Measurements from ENCODE around the gene PTGR3. TPM values are rescaled to one million over a fixed set of nuclear protein-coding genes. Genes with fewer than 3 reads are reported as not detected.

Gene PTGR3
- total RNA-seq, 1 experiment from 2014 or later = 6.9 TPM

DNA sequence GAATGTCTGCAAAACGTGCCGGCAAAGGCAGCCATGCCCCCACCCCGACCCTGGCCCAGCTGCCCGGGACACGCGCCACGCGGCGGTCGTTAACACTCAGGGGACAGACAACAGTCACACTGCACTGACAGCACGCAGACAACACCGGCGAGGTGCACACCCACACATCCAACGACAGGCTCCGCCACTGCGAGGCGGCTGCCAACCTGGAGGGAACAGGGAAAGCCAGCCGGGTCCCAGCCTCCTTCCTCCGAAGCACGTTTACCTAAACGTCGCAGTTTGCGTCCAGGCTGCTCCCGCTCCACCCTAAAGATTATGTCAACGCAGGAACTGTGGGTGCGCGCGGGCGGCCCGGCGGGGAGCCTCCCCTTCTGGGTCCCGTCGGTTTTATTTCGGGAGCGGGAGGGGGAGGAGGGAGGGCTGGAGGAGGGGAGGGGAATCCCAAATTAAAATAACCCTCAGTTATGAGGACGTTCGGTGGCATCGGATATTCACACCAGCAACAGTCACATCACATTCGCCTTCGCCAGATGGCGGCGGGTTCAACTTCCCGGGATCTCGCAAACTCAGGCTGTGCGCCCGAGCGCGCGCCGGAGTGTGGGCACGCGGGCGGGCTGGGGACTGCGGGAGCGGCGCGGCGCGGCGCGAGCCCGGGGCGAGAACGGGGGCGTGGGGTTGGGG lies 644 bp downstream of the PTGR3 start:
- peak overlapping the region; percentile 77 for H3K27ac ChIP-seq (ENCODE audit: low read depth, low read length, poor library complexity, severe bottlenecking)

DNA sequence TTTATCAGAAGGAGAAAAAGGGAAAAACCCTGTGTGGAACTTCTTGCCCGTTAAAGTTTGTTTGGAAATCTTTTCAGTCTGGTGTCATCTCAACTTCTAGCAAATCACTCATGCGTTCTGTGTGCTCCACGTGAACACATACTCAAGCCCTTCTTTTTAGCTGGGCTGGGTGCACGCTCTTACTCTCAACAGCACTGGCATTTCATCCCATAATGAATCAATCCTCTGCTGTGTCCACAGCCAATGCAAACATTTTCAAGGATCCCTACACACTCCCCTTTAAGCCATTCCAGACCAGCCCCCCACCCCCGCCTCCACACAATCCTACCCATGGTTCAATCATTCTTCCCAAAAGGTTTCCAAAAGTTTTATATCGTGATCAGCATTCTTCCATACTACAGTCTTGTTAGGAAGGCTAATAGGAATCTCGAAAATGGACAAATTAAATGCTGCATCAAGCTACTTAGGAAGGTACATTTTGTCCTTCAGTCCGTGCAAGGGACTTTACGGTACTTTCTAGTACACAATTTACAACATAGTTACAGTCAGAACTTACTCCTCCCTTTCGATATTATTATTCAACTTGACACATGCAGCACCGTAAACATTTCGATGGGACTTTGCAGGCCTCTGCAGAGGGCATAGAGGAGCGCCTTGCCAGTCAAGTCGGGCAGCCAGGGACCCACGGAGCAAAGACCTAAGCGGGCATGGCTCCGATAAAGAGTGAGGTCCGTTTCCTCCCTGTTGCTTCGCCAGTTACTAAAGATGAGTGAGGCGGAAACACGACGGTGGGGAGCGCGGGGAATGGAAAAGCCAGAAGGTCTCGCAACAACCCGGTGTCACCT lies 1.4 kb downstream of the PTGR3 start:
- Histone ChIP-seq H3K27ac (ENCODE audit: low read depth, low read length, poor library complexity, severe bottlenecking) (no peak overlapping the region), H3K36me3 (ENCODE audit: insufficient read depth, low read length, poor library complexity, severe bottlenecking) (no peaks in the 10 kb centered on the region), H3K4me3 (ENCODE audit: low read depth, low read length, poor library complexity, severe bottlenecking) (peak overlapping the region; percentile 69), H3K4me1 (ENCODE audit: insufficient read depth, low read length, poor library complexity, severe bottlenecking) (peaks cover 19% of the 10 kb centered on the region), H3K27me3 (replicated peaks; ENCODE audit: insufficient read depth, low read depth, low read length, poor library complexity) (peaks cover 59% of the 10 kb centered on the region), H3K9me3 (ENCODE audit: low read depth, low read length, poor library complexity, severe bottlenecking) (no peaks in the 10 kb centered on the region)
- no TSS peak for BruUV-seq (replicated peaks)
- CTCF ChIA-PET = no interaction called here
- TF ChIP-seq, protein P1, sequence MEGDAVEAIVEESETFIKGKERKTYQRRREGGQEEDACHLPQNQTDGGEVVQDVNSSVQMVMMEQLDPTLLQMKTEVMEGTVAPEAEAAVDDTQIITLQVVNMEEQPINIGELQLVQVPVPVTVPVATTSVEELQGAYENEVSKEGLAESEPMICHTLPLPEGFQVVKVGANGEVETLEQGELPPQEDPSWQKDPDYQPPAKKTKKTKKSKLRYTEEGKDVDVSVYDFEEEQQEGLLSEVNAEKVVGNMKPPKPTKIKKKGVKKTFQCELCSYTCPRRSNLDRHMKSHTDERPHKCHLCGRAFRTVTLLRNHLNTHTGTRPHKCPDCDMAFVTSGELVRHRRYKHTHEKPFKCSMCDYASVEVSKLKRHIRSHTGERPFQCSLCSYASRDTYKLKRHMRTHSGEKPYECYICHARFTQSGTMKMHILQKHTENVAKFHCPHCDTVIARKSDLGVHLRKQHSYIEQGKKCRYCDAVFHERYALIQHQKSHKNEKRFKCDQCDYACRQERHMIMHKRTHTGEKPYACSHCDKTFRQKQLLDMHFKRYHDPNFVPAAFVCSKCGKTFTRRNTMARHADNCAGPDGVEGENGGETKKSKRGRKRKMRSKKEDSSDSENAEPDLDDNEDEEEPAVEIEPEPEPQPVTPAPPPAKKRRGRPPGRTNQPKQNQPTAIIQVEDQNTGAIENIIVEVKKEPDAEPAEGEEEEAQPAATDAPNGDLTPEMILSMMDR (conservative IDR thresholded peaks at IDR 0.05; ENCODE audit: low read depth, low read length) = no peak
- TF ChIP-seq EZH2 (IDR thresholded peaks at IDR 0.05; ENCODE audit: borderline replicate concordance, low read depth, low read length, poor library complexity, severe bottlenecking) = no peak
- POLR2A ChIA-PET (ENCODE audit: low non-redundant PET) = no interaction called here
- intact Hi-C loops (cut with micrococcal nuclease; ENCODE audit: unreplicated experiment) = loop anchor here (5.0 kb wide), 1 partner anchor 210 kb away; no protein-coding TSS in a partner anchor
- no peak for DNase-seq (ENCODE audit: low spot score)

More for the DNA sequence above, 644 bp downstream of the PTGR3 start:
- intact Hi-C loops (cut with micrococcal nuclease; ENCODE audit: unreplicated experiment) = loop anchor here (5.0 kb wide), 1 partner anchor 211 kb away; no protein-coding TSS in a partner anchor
- Histone ChIP-seq H3K9me3 (ENCODE audit: low read depth, low read length, poor library complexity, severe bottlenecking) (no peaks in the 10 kb centered on the region), H3K36me3 (ENCODE audit: insufficient read depth, low read length, poor library complexity, severe bottlenecking) (no peaks in the 10 kb centered on the region), H3K4me1 (ENCODE audit: insufficient read depth, low read length, poor library complexity, severe bottlenecking) (peaks cover 27% of the 10 kb centered on the region), H3K4me3 (ENCODE audit: low read depth, low read length, poor library complexity, severe bottlenecking) (peak overlapping the region; percentile 69), H3K27me3 (replicated peaks; ENCODE audit: insufficient read depth, low read depth, low read length, poor library complexity) (peaks cover 66% of the 10 kb centered on the region)
- no TSS peak for BruUV-seq (replicated peaks)
- peak; percentile 70 for DNase-seq (ENCODE audit: low spot score)
- CTCF ChIA-PET = no interaction called here
- TF ChIP-seq, protein P1 (conservative IDR thresholded peaks at IDR 0.05; ENCODE audit: low read depth, low read length) = no peak
- TF ChIP-seq EZH2 (IDR thresholded peaks at IDR 0.05; ENCODE audit: borderline replicate concordance, low read depth, low read length, poor library complexity, severe bottlenecking) = no peak
- POLR2A ChIA-PET (ENCODE audit: low non-redundant PET) = no interaction called here

DNA sequence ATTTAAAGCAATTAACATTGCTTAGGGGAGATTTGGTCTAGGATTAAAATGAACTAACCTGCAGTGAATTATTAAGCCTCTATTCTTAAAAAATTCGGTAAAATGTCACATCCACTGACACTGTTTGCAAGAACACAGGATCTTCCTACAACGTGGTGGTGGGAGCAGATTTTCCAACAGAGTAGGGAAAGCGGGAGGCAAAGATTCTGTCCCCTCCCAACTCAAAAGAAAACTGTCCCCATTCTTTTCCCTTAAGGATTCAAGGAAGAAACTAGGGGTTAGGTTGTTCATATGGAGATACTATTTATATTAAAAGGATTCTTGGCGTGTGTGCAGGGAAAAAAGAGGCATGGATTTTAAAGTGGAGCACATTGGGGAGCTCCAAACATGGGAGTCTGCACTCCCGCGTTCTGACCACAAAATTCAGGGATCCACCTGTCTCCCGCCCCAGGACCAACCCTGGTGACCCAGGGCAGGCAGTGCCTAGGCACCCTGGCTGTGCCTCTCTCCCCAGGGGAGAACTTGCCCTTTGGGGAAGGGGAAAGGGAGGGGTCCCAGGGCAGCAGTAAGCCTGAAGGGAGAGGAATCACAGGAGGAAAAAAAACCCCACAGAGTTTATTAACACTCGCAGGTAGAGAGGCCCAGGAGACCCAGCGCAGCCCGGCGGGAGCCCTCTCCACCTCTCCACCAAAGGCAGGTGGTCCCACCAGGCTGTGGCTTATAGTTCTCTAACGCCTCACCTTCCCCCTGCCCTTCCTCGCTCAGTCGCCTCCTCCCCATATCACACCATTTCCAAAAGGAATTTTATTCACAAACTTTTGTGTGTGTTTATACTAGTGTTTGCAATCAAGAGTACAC lies 2.3 kb downstream of the PTGR3 start:
- DNase-seq (ENCODE audit: low spot score) = no peak
- intact Hi-C loops (cut with micrococcal nuclease; ENCODE audit: unreplicated experiment) = loop anchor here (5.0 kb wide), 1 partner anchor 209 kb away; no protein-coding TSS in a partner anchor

More for the DNA sequence above, 2.3 kb downstream of the PTGR3 start:
- ChIA-PET POLR2A (ENCODE audit: low non-redundant PET) (no interaction called here), CTCF (no interaction called here)
- H3K27me3 ChIP-seq (replicated peaks; ENCODE audit: insufficient read depth, low read depth, low read length, poor library complexity) = peaks cover 54% of the 10 kb centered on the region
- H3K36me3 ChIP-seq (ENCODE audit: insufficient read depth, low read length, poor library complexity, severe bottlenecking) = no peaks in the 10 kb centered on the region
- TF ChIP-seq, protein P1 (conservative IDR thresholded peaks at IDR 0.05; ENCODE audit: low read depth, low read length) = no peak
- no peak for TF ChIP-seq EZH2 (IDR thresholded peaks at IDR 0.05; ENCODE audit: borderline replicate concordance, low read depth, low read length, poor library complexity, severe bottlenecking)
- H3K9me3 ChIP-seq (ENCODE audit: low read depth, low read length, poor library complexity, severe bottlenecking) = no peaks in the 10 kb centered on the region
- BruUV-seq (replicated peaks) = no TSS peak
- H3K27ac ChIP-seq (ENCODE audit: low read depth, low read length, poor library complexity, severe bottlenecking) = no peak overlapping the region
- H3K4me1 ChIP-seq (ENCODE audit: insufficient read depth, low read length, poor library complexity, severe bottlenecking) = peaks cover 19% of the 10 kb centered on the region
- H3K4me3 ChIP-seq (ENCODE audit: low read depth, low read length, poor library complexity, severe bottlenecking) = no peak overlapping the region

Measured in A673 (cell line).